T-helper 2 cell (primary cell): ENCODE measurements around the gene KCND2.
"Not testable (repeated sequence)": the region's sequence is repeated elsewhere in the genome, so short reads cannot be mapped to it uniquely, and the experiment has no call there.

Experiments
- DNase-seq, 5 experiments: peaks; one replicate each; pipeline versions ENCODE4 v3.0.0 to v3.0.0-alpha.2; 2012 to 2022
- total RNA-seq, 2 donors: gene quantifications; one replicate each; lab custom pipeline; 2026; lab: John Stamatoyannopoulos, UW

Gene KCND2
- 0 reads per million in 2 donors for total RNA-seq

GRCh38 chr7:120272701-120273475 lies at the start of gene KCND2:
KCND2 (plus strand) TSS chr7:120273175.
- DNase-seq = no peak

- DNase-seq = no peak
These were observed 46.8 kb upstream of the KCND2 start for GRCh38 chr7:120226188-120226587.

- DNase-seq = no peak
These were observed 45.7 kb upstream of the KCND2 start for GRCh38 chr7:120227255-120227654.

GRCh38 chr7:120229084-120229483 lies 43.9 kb upstream of the KCND2 start:
- no peak for DNase-seq

- DNase-seq = no peak
These were observed 39.6 kb upstream of the KCND2 start for GRCh38 chr7:120233338-120233737.

- DNase-seq = not testable (repeated sequence)
These were observed 32.6 kb upstream of the KCND2 start for GRCh38 chr7:120240350-120240749.

- DNase-seq = no peak
These were observed 31.0 kb upstream of the KCND2 start for GRCh38 chr7:120241973-120242372.

GRCh38 chr7:120254845-120255244 lies 18.1 kb upstream of the KCND2 start:
- no peak for DNase-seq

- no peak for DNase-seq
These were observed 16.5 kb upstream of the KCND2 start for GRCh38 chr7:120256344-120257070.

GRCh38 chr7:120259386-120259785 lies 13.6 kb upstream of the KCND2 start:
- no peak for DNase-seq

GRCh38 chr7:120260111-120260510 lies 12.9 kb upstream of the KCND2 start:
- no peak for DNase-seq

GRCh38 chr7:120272261-120272660 lies 714 bp upstream of the KCND2 start:
- peak in 1 of 5 experiments; percentile 24 for DNase-seq

GRCh38 chr7:120273476-120273975 lies 551 bp downstream of the KCND2 start:
- peak in 1 of 5 experiments; percentile 37 for DNase-seq

- DNase-seq = no peak
These were observed 1.5 kb downstream of the KCND2 start for GRCh38 chr7:120274482-120274881.

GRCh38 chr7:120274899-120275298 lies 1.9 kb downstream of the KCND2 start:
- no peak for DNase-seq

- DNase-seq = no peak
These were observed 3.7 kb downstream of the KCND2 start for GRCh38 chr7:120276720-120277119.

- DNase-seq = no peak
These were observed 5.8 kb downstream of the KCND2 start for GRCh38 chr7:120278773-120279172.

GRCh38 chr7:120280743-120281142 lies 7.8 kb downstream of the KCND2 start:
- DNase-seq = no peak

GRCh38 chr7:120293027-120293426 lies 20.1 kb downstream of the KCND2 start:
- DNase-seq = no peak

- no peak for DNase-seq
These were observed 29.2 kb downstream of the KCND2 start for GRCh38 chr7:120302190-120302589.

GRCh38 chr7:120303105-120303504 lies 30.1 kb downstream of the KCND2 start:
- no peak for DNase-seq

- no peak for DNase-seq
These were observed 31.7 kb downstream of the KCND2 start for GRCh38 chr7:120304674-120305073.

GRCh38 chr7:120307991-120308545 lies 35.1 kb downstream of the KCND2 start:
- no peak for DNase-seq
